Stimulated activated CD4-positive, alpha-beta T cell treated with anti-CD3 and anti-CD28 coated beads, Interleukin-2, amount 100 ng/mL, for 4 hours (primary cell): ENCODE measurements around the gene OLFM4.

Source experiments
- DNase-seq: peaks from one replicate; pipeline ENCODE4 v3.0.0-alpha.2; 2020; ENCODE audit warnings: low read depth

Gene OLFM4

GRCh38 chr13:53068585-53069520 is 40.2 kb downstream of the OLFM4 start:
- no peak for DNase-seq

- DNase-seq: no peak
Observed at GRCh38 chr13:53069800-53070199, 41.2 kb downstream of the OLFM4 start.

- DNase-seq: no peak
Observed at GRCh38 chr13:53073711-53074110, 45.1 kb downstream of the OLFM4 start.

- no peak for DNase-seq
Observed at GRCh38 chr13:53074114-53074513, 45.5 kb downstream of the OLFM4 start.

- no peak for DNase-seq
Observed at GRCh38 chr13:53075356-53076041, 46.9 kb downstream of the OLFM4 start.

- DNase-seq: no peak
Observed at GRCh38 chr13:53079691-53080090, 51.1 kb downstream of the OLFM4 start.

GRCh38 chr13:53088871-53089270 is 60.3 kb downstream of the OLFM4 start:
- no peak for DNase-seq

- DNase-seq: no peak
Observed at GRCh38 chr13:53089951-53090350, 61.3 kb downstream of the OLFM4 start.

- DNase-seq: no peak
Observed at GRCh38 chr13:53090461-53090860, 61.8 kb downstream of the OLFM4 start.

- DNase-seq: no peak
Observed at GRCh38 chr13:53092931-53093330, 64.3 kb downstream of the OLFM4 start.

GRCh38 chr13:53098455-53098854 is 69.8 kb downstream of the OLFM4 start:
- DNase-seq: no peak

GRCh38 chr13:53100394-53101063 is 71.9 kb downstream of the OLFM4 start:
- DNase-seq: no peak
